Activated T-helper 1 cell treated with anti-CD3 and anti-CD28 coated beads, Interleukin-12 subunit alpha, Interleukin-12 subunit beta, Interleukin-2, Interleukin-4 antibody, amounts not matched to agents 30 ng/mL and 10 ng/mL and 1 ng/mL, durations not matched to agents 14 hours and 24 hours and 36 hours (primary cell): ENCODE results near the gene HLA-DPB1. TPM values are rescaled to one million over a fixed set of nuclear protein-coding genes. Genes with fewer than 3 reads are reported as not detected.
"Not testable (repeated sequence)": the region's sequence is repeated elsewhere in the genome, so short reads cannot be mapped to it uniquely, and the experiment has no call there.

Source experiments
- DNase-seq: peaks from one replicate; pipeline ENCODE4 v3.0.0; 2021; ENCODE audit warnings: low spot score
- H3K27ac Mint-ChIP-seq: one replicate; pipeline ENCODE4 v1.8.0; 2021; ENCODE audit warnings: mild to moderate bottlenecking, mixed read lengths
- H3K27me3 Mint-ChIP-seq: one replicate; pipeline ENCODE4 v1.8.0; 2022; ENCODE audit warnings: mild to moderate bottlenecking, moderate library complexity, mixed read lengths; ENCODE audit not compliant: insufficient read depth
- H3K36me3 Mint-ChIP-seq: one replicate; pipeline ENCODE4 v1.8.0; 2021; ENCODE audit warnings: low read depth, mixed read lengths
- H3K4me1 Mint-ChIP-seq: one replicate; pipeline ENCODE4 v1.8.0; 2021; ENCODE audit warnings: low read depth, mixed read lengths
- H3K4me3 Mint-ChIP-seq: one replicate; pipeline ENCODE4 v1.8.0; 2021; ENCODE audit warnings: mild to moderate bottlenecking, moderate library complexity, mixed read lengths
- H3K9me3 Mint-ChIP-seq: one replicate; pipeline ENCODE4 v1.8.0; 2021; ENCODE audit warnings: mixed read lengths
- intact Hi-C: fragments of 100-400 bp; cut with micrococcal nuclease; formaldehyde crosslinking; loops from one replicate; pipeline ENCODE4 v1.15.1; 2024
- total RNA-seq: library from RNA; stranded (reverse); gene quantifications from 2 replicates; pipeline ENCODE4 v1.2.3, GENCODE V29; 2022

The HLA-DPB1 gene
- total RNA-seq, 1 donor from 2014 or later = 12.2 TPM

GRCh38 chr6:33057222-33058150 lies 18.3 kb upstream of the HLA-DPB1 start:
- peaks cover 21% of the 10 kb centered on the region for H3K27me3 Mint-ChIP-seq
- peaks cover 3% of the 10 kb centered on the region for H3K9me3 Mint-ChIP-seq

GRCh38 chr6:33061987-33062386 lies 13.8 kb upstream of the HLA-DPB1 start:
- Mint-ChIP-seq H3K27me3 (peaks cover 7% of the 10 kb centered on the region), H3K9me3 (no peaks in the 10 kb centered on the region), H3K4me1 (no peaks in the 10 kb centered on the region), H3K36me3 (peaks cover 2% of the 10 kb centered on the region), H3K4me3 (no peak overlapping the region), H3K27ac (no peak overlapping the region)
- DNase-seq = no peak
- intact Hi-C loops = no loop called here

More at GRCh38 chr6:33057222-33058150, 18.3 kb upstream of the HLA-DPB1 start:
- DNase-seq = no peak
- H3K27ac Mint-ChIP-seq = no peak overlapping the region
- no peaks in the 10 kb centered on the region for H3K4me1 Mint-ChIP-seq
- intact Hi-C loops = no loop called here
- H3K36me3 Mint-ChIP-seq = no peaks in the 10 kb centered on the region
- H3K4me3 Mint-ChIP-seq = no peak overlapping the region

- H3K4me3 Mint-ChIP-seq, H3K27ac Mint-ChIP-seq, H3K27me3 Mint-ChIP-seq, intact Hi-C loops, H3K4me1 Mint-ChIP-seq, H3K9me3 Mint-ChIP-seq, DNase-seq: not testable (repeated sequence)
- peaks cover 11% of the 10 kb centered on the region for H3K36me3 Mint-ChIP-seq
Measured at GRCh38 chr6:33063435-33063834, 12.4 kb upstream of the HLA-DPB1 start.

- intact Hi-C loops = no loop called here
- H3K27me3 Mint-ChIP-seq = peaks cover 6% of the 10 kb centered on the region
- no peak overlapping the region for H3K27ac Mint-ChIP-seq
- DNase-seq = no peak
- no peaks in the 10 kb centered on the region for H3K9me3 Mint-ChIP-seq
- peaks cover 19% of the 10 kb centered on the region for H3K36me3 Mint-ChIP-seq
- no peak overlapping the region for H3K4me3 Mint-ChIP-seq
- peaks cover 2% of the 10 kb centered on the region for H3K4me1 Mint-ChIP-seq
Measured at GRCh38 chr6:33064723-33065122, 11.1 kb upstream of the HLA-DPB1 start.

GRCh38 chr6:33065312-33065711 lies 10.5 kb upstream of the HLA-DPB1 start:
- no peak for DNase-seq
- H3K27me3 Mint-ChIP-seq = peaks cover 6% of the 10 kb centered on the region
- intact Hi-C loops = no loop called here
- H3K9me3 Mint-ChIP-seq = no peaks in the 10 kb centered on the region
- no peak overlapping the region for H3K4me3 Mint-ChIP-seq
- H3K4me1 Mint-ChIP-seq = peaks cover 8% of the 10 kb centered on the region
- H3K27ac Mint-ChIP-seq = no peak overlapping the region
- peaks cover 20% of the 10 kb centered on the region for H3K36me3 Mint-ChIP-seq

- peaks cover 22% of the 10 kb centered on the region for H3K36me3 Mint-ChIP-seq
- no peaks in the 10 kb centered on the region for H3K9me3 Mint-ChIP-seq
- intact Hi-C loops = no loop called here
Measured at GRCh38 chr6:33066917-33067521, 8.8 kb upstream of the HLA-DPB1 start.

GRCh38 chr6:33069021-33069738 lies 6.6 kb upstream of the HLA-DPB1 start:
- Mint-ChIP-seq H3K27me3 (peaks cover 5% of the 10 kb centered on the region), H3K4me1 (peaks cover 38% of the 10 kb centered on the region), H3K36me3 (peaks cover 23% of the 10 kb centered on the region), H3K4me3 (no peak overlapping the region), H3K9me3 (no peaks in the 10 kb centered on the region), H3K27ac (no peak overlapping the region)
- DNase-seq = no peak
- intact Hi-C loops = no loop called here

More at GRCh38 chr6:33066917-33067521, 8.8 kb upstream of the HLA-DPB1 start:
- DNase-seq = no peak
- H3K4me1 Mint-ChIP-seq = peaks cover 19% of the 10 kb centered on the region
- H3K27me3 Mint-ChIP-seq = peaks cover 6% of the 10 kb centered on the region
- H3K27ac Mint-ChIP-seq = no peak overlapping the region
- no peak overlapping the region for H3K4me3 Mint-ChIP-seq

- no peak overlapping the region for H3K27ac Mint-ChIP-seq
- H3K27me3 Mint-ChIP-seq = peaks cover 5% of the 10 kb centered on the region
- H3K4me3 Mint-ChIP-seq = peak overlapping the region; percentile 15
- DNase-seq = no peak
- H3K36me3 Mint-ChIP-seq = peaks cover 23% of the 10 kb centered on the region
- intact Hi-C loops = no loop called here
- peaks cover 48% of the 10 kb centered on the region for H3K4me1 Mint-ChIP-seq
- H3K9me3 Mint-ChIP-seq = no peaks in the 10 kb centered on the region
Measured at GRCh38 chr6:33070909-33071308, 4.9 kb upstream of the HLA-DPB1 start.

- Mint-ChIP-seq H3K4me1 (peaks cover 54% of the 10 kb centered on the region), H3K9me3 (no peaks in the 10 kb centered on the region), H3K4me3 (peak overlapping the region; percentile 91), H3K27ac (no peak overlapping the region), H3K27me3 (peaks cover 5% of the 10 kb centered on the region), H3K36me3 (peaks cover 20% of the 10 kb centered on the region)
- intact Hi-C loops = no loop called here
- DNase-seq = no peak
Measured at GRCh38 chr6:33071569-33071968, 4.2 kb upstream of the HLA-DPB1 start.

- Mint-ChIP-seq H3K4me3 (peak overlapping the region; percentile 91), H3K4me1 (peaks cover 61% of the 10 kb centered on the region), H3K36me3 (peaks cover 15% of the 10 kb centered on the region)
Measured at GRCh38 chr6:33072508-33073100, 3.2 kb upstream of the HLA-DPB1 start.

GRCh38 chr6:33073431-33073871 lies 2.3 kb upstream of the HLA-DPB1 start, which contains the start of gene HLA-DPA1:
Gene HLA-DPA1, minus strand, starts transcription at chr6:33073649.
- Mint-ChIP-seq H3K4me3 (peak within 1 kb of the TSS; percentile 91), H3K36me3 (peaks cover 12% of the 10 kb centered on the region), H3K27ac (peak within 1 kb of the TSS; percentile 81), H3K9me3 (no peaks in the 10 kb centered on the region), H3K4me1 (peaks cover 67% of the 10 kb centered on the region), H3K27me3 (peaks cover 4% of the 10 kb centered on the region)
- DNase-seq = peak; percentile 56
- intact Hi-C loops = loop anchor here (2.0 kb wide), 2 partner anchors 45 to 55 kb away; no protein-coding TSS in a partner anchor

More at GRCh38 chr6:33072508-33073100, 3.2 kb upstream of the HLA-DPB1 start:
- intact Hi-C loops = loop anchor here (2.0 kb wide), 2 partner anchors 44 to 54 kb away; no protein-coding TSS in a partner anchor
- no peaks in the 10 kb centered on the region for H3K9me3 Mint-ChIP-seq
- DNase-seq = no peak
- peaks cover 4% of the 10 kb centered on the region for H3K27me3 Mint-ChIP-seq
- no peak overlapping the region for H3K27ac Mint-ChIP-seq

GRCh38 chr6:33075208-33075567 lies 602 bp upstream of the HLA-DPB1 start:
- H3K27me3 Mint-ChIP-seq = peaks cover 4% of the 10 kb centered on the region
- peak overlapping the region; percentile 47 for H3K27ac Mint-ChIP-seq
- DNase-seq = no peak
- peak overlapping the region; percentile 78 for H3K4me3 Mint-ChIP-seq
- no peaks in the 10 kb centered on the region for H3K9me3 Mint-ChIP-seq
- peaks cover 60% of the 10 kb centered on the region for H3K4me1 Mint-ChIP-seq
- intact Hi-C loops = loop anchor here (1.0 to 5.0 kb wide), 2 partner anchors 174 to 183 kb away; no protein-coding TSS in a partner anchor
- H3K36me3 Mint-ChIP-seq = peaks cover 3% of the 10 kb centered on the region
